Hematopoietic multipotent progenitor cell treated with erythropoietin and hydrocortisone succinate and interleukin-3 and kit ligand, for 17 days (in vitro differentiated cells): ENCODE data around the gene LPO.

ENCODE experiments used
- DNase-seq: peaks from one replicate; pipeline ENCODE4 v3.0.0-alpha.2; 2015; ENCODE audit warnings: low spot score

Gene LPO

GRCh38 chr17:58317421-58318064 is 79.2 kb downstream of the LPO start:
- DNase-seq, result peak; percentile 54

GRCh38 chr17:58318065-58318481 is 79.7 kb downstream of the LPO start:
- DNase-seq, result no peak
